Spinal cord (tissue), 10 donors: ENCODE data around the gene SDC1. TPM values are rescaled to one million over a fixed set of nuclear protein-coding genes. Genes with fewer than 3 reads are reported as not detected.

Experiments
- DNase-seq, 6 donors: peaks; one replicate each; pipeline versions ENCODE4 v3.0.0 to v3.0.0-alpha.2; 2013 to 2015; ENCODE audit warnings: low spot score in 6 of 6, low read depth in 4 of 6
- H3K27ac ChIP-seq: one replicate; pipeline ENCODE4 v1.5.1; 2013; ENCODE audit warnings: low read depth, low read length, control low read depth
- H3K27me3 ChIP-seq: one replicate; pipeline ENCODE4 v1.6.1; 2013; ENCODE audit warnings: low read length; ENCODE audit not compliant: control insufficient read depth, insufficient read depth
- H3K36me3 ChIP-seq: one replicate; pipeline ENCODE4 v1.6.1; 2013; ENCODE audit warnings: low read length; ENCODE audit not compliant: control insufficient read depth, insufficient read depth
- H3K4me1 ChIP-seq: one replicate; pipeline ENCODE4 v1.6.1; 2013; ENCODE audit warnings: low read length; ENCODE audit not compliant: control insufficient read depth, insufficient read depth
- H3K4me3 ChIP-seq: one replicate; pipeline ENCODE4 v1.5.1; 2013; ENCODE audit warnings: low read depth, low read length, control low read depth
- H3K9me3 ChIP-seq: one replicate; pipeline ENCODE4 v1.6.1; 2013; ENCODE audit warnings: low read length; ENCODE audit not compliant: control insufficient read depth, insufficient read depth
- WGBS: methylation state at CpG from one replicate; pipeline ENCODE4 v1.1.5; 2013; ENCODE audit warnings: missing lambda C conversion rate; ENCODE audit not compliant: insufficient coverage; 5-methylcytosine and 5-hydroxymethylcytosine counted together
- polyA plus RNA-seq, 2 donors: library from polyadenylated mRNA; unstranded; fragments of 120-200 nt; gene quantifications; one replicate each; pipeline ENCODE4 v1.2.1, GENCODE V29; 2013; ENCODE audit not compliant: insufficient read length in 2 of 2
- total RNA-seq, 2 donors: library from RNA; depleted of rRNA in 1 of 2; stranded (reverse); fragments of 120-200 nt in 1 of 2; fragments of >200 nt in 1 of 2; gene quantifications; one replicate each; pipeline versions ENCODE4 v1.2.3 to v1.2.4, GENCODE V29; 2013 to 2014
- donor health status: healthy.

The SDC1 gene
- total and polyA plus RNA-seq, 4 donors: 4.7 to 21.0 (median 9.3) TPM

- H3K27ac ChIP-seq: no peak overlapping the region
- no peak overlapping the region for H3K4me3 ChIP-seq
- no peaks in the 10 kb centered on the region for H3K9me3 ChIP-seq
- no peaks in the 10 kb centered on the region for H3K27me3 ChIP-seq
- H3K4me1 ChIP-seq: peaks cover 23% of the 10 kb centered on the region
- 73% methylated on average over 17 of the region's 17 CpGs for WGBS
- no peak for DNase-seq
- no peaks in the 10 kb centered on the region for H3K36me3 ChIP-seq
These were observed 56.7 kb downstream of the SDC1 start for GRCh38 chr2:20168048-20168726.

- no peak for DNase-seq
- Histone ChIP-seq H3K4me1 (peaks cover 23% of the 10 kb centered on the region), H3K27me3 (no peaks in the 10 kb centered on the region), H3K4me3 (no peak overlapping the region), H3K27ac (no peak overlapping the region), H3K9me3 (no peaks in the 10 kb centered on the region), H3K36me3 (no peaks in the 10 kb centered on the region)
- WGBS: 72% methylated on average over 2 of the region's 4 CpGs
These were observed 57.6 kb downstream of the SDC1 start for GRCh38 chr2:20167356-20167755.

- no peaks in the 10 kb centered on the region for H3K27me3 ChIP-seq
- H3K4me1 ChIP-seq: peaks cover 23% of the 10 kb centered on the region
- no peaks in the 10 kb centered on the region for H3K36me3 ChIP-seq
- no peak overlapping the region for H3K4me3 ChIP-seq
- no peak for DNase-seq
- H3K27ac ChIP-seq: no peak overlapping the region
- WGBS: 89% methylated on average over 8 of the region's 9 CpGs
- no peaks in the 10 kb centered on the region for H3K9me3 ChIP-seq
These were observed 59.0 kb downstream of the SDC1 start for GRCh38 chr2:20165677-20166509.

GRCh38 chr2:20164734-20165478 lies 60.0 kb downstream of the SDC1 start:
- Histone ChIP-seq H3K27ac (no peak overlapping the region), H3K4me1 (peaks cover 20% of the 10 kb centered on the region), H3K27me3 (no peaks in the 10 kb centered on the region), H3K4me3 (no peak overlapping the region), H3K9me3 (no peaks in the 10 kb centered on the region), H3K36me3 (no peaks in the 10 kb centered on the region)
- no peak for DNase-seq
- WGBS: 98% methylated on average over 3 of the region's 3 CpGs

- DNase-seq: peak in 1 of 6 donors; percentile 37
- Histone ChIP-seq H3K36me3 (no peaks in the 10 kb centered on the region), H3K27me3 (no peaks in the 10 kb centered on the region), H3K9me3 (no peaks in the 10 kb centered on the region), H3K4me1 (peaks cover 19% of the 10 kb centered on the region), H3K27ac (no peak overlapping the region), H3K4me3 (no peak overlapping the region)
- WGBS: 45% methylated on average over 3 of the region's 10 CpGs
These were observed 60.7 kb downstream of the SDC1 start for GRCh38 chr2:20164061-20164733.

- Histone ChIP-seq H3K9me3 (no peaks in the 10 kb centered on the region), H3K36me3 (no peaks in the 10 kb centered on the region), H3K4me3 (no peak overlapping the region), H3K4me1 (peaks cover 5% of the 10 kb centered on the region), H3K27ac (no peak overlapping the region), H3K27me3 (no peaks in the 10 kb centered on the region)
- WGBS: no CpG with 5 or more reads among the region's 2 CpGs
- DNase-seq: no peak
These were observed 65.4 kb downstream of the SDC1 start for GRCh38 chr2:20159411-20160070.

- Histone ChIP-seq H3K4me1 (no peaks in the 10 kb centered on the region), H3K27ac (no peak overlapping the region), H3K27me3 (no peaks in the 10 kb centered on the region), H3K36me3 (no peaks in the 10 kb centered on the region), H3K9me3 (no peaks in the 10 kb centered on the region), H3K4me3 (no peak overlapping the region)
- 31% methylated on average over 4 of the region's 8 CpGs for WGBS
- DNase-seq: peak in 1 of 6 donors; percentile 18
These were observed 67.6 kb downstream of the SDC1 start for GRCh38 chr2:20157193-20157891.

- Histone ChIP-seq H3K4me1 (no peaks in the 10 kb centered on the region), H3K27me3 (no peaks in the 10 kb centered on the region), H3K36me3 (no peaks in the 10 kb centered on the region), H3K27ac (no peak overlapping the region), H3K9me3 (no peaks in the 10 kb centered on the region), H3K4me3 (no peak overlapping the region)
- no peak for DNase-seq
- WGBS: 95% methylated on average over 1 of the region's 3 CpGs
These were observed 68.1 kb downstream of the SDC1 start for GRCh38 chr2:20156836-20157192.
